GM12874 (cell line): ENCODE measurements around the gene FBXL17.

ENCODE experiments used
- TF ChIP-seq, protein P1 (sequence below): IDR thresholded peaks from 2 replicates; pipeline ENCODE4 v1.5.1; 2011; ENCODE audit warnings: low read depth, mild to moderate bottlenecking, control low read depth, low read length, moderate library complexity; ENCODE audit not compliant: insufficient read depth

Gene FBXL17

DNA sequence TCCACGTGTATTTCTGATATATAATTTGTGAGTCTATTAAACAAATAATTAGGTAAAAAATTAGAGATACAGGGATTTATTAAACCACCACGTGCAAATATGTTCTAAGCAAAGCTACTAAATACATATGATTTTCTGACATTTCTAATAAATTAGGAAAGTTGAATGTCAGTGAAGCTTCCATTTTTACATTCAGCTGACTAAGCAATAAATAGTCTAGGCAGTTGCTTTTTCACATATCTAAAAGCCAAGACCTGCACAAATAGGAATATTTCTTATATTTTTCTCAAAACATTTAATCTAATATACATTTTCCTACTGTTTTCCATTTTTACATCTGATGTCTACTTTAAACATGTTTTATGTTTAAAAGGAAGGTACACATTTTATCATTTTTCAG lies 388.6 kb downstream of the FBXL17 start:
- TF ChIP-seq, protein P1, sequence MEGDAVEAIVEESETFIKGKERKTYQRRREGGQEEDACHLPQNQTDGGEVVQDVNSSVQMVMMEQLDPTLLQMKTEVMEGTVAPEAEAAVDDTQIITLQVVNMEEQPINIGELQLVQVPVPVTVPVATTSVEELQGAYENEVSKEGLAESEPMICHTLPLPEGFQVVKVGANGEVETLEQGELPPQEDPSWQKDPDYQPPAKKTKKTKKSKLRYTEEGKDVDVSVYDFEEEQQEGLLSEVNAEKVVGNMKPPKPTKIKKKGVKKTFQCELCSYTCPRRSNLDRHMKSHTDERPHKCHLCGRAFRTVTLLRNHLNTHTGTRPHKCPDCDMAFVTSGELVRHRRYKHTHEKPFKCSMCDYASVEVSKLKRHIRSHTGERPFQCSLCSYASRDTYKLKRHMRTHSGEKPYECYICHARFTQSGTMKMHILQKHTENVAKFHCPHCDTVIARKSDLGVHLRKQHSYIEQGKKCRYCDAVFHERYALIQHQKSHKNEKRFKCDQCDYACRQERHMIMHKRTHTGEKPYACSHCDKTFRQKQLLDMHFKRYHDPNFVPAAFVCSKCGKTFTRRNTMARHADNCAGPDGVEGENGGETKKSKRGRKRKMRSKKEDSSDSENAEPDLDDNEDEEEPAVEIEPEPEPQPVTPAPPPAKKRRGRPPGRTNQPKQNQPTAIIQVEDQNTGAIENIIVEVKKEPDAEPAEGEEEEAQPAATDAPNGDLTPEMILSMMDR = no peak

DNA sequence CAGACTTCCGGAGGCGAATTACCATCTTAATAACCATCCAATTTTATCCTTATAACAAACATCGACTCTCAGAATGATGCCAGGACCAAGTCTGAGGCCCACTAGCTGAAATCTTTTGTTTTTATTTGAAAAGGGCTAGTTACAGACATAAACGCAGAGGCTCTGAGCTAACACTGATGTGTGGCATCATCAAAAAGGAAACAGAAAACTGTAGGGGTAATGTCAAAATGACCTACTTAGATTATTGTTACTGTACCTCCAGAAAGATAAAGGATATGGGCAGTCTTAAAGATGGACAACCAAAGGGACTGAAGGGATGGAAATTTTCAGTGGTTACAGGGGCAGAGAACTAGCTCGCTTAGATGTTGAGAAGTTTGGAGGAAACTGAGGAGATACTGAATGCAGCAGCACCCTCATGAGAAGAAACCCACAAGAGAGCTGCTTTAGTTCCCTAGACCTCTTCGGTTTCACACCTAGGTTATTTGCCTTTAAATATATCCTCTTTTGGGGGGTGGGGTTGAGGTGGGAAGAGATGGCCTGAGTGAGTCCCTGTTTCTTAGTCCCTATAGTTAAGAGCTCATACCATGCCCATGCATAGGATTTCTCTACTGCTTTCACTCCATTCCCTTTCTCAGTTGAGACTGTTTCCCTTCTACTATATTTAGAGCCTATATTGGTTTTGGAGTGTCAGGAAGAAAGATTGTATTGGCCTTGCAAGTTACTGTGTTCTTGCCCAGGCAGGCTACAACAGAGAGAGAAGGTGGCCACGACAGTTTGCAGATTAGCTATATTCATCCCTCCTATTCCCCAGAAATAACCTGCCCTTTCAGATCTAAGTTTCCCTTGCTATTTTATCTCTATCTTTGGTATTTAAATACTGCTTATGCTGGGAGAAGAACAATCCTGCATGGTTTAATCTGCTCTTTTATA lies 390.8 kb downstream of the FBXL17 start:
- TF ChIP-seq, protein P1 = no peak

DNA sequence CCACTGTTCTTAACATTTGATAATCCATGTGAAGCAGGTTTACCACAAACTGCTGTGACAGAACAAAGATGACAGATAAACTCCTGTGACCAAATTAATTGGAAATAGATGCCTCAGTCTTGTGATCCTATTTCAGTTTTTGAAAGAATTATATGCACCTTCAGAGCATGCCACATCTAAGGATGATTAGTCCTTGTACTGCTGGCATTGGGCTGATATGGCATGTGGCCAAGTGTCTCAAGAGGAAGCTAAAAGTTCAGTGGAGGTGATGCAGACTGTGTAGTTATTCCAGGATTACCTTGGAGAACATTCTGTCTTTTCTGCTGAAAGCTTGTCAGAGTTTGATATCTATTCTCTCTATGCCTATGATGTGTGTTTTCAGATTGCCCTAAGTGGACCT lies 396.8 kb downstream of the FBXL17 start:
- TF ChIP-seq, protein P1 = no peak

DNA sequence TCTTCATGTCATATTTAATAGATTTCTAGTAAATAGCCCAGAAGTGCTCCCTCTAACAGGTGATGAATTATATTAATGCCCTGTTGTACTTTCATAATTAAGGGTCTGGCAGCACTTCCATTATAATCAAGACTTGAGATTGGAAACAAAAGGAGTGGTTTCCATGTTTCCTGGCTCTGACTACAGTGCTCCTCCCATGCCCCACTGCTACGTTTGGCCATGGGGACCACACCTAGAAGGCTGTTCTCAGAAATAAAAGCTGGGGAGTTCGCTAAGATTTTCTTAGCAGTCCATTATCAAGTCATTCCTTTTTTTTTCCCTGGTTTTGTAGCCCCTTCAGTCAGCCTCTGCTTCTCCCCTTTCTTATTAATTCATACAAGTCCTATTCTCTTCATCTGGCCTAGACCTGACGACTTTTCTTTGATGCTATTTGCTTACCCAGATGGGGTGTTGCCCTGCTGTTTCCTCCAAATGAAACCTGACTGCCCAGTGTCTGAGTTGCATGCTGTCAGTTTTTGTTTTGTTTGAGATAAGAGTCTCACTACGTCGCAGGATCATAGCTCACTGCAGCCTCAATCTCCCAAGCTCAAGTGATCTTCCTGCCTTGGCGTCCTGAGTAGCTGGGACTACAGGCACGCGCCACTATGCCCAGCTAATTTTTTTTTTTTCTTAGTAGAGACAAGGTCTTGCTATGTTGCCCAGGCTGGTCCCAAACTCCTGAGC lies 399.0 kb downstream of the FBXL17 start:
- TF ChIP-seq, protein P1 = no peak

DNA sequence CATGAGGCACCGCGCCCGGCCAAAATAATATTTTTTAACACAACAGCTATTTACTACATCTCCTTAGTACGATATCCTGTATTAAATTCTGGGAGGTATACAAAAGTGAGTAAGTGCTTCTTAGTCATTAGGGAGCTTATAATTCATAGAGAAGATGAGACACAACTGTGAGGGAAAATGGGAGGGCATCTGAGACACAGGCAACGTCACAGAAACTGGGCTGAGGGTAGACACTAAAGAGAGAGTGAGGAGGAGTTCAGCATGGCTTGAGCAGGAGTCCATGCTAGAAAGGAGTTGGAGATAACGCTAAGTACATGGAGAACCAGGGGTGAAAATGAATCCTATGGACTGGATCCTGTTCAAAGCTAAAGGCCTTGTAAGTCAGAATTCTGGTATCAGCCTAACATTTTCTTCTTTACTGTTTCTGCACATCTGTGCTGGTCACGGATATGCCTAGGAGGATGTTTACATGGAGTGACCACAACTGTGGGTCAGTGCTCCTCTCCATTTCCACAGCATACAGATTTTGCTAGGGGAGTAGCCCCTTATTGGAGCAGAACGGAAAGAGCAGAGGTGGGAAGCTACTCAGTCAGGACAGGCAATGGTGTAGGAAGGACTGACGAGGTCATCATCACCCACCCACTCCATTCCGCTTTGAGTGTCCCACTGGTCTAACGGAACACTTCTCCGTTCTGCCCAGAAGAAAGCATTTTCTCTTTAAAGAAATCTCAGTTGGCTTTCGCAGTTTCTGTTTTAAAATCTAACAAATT lies 400.8 kb downstream of the FBXL17 start:
- TF ChIP-seq, protein P1 = no peak

DNA sequence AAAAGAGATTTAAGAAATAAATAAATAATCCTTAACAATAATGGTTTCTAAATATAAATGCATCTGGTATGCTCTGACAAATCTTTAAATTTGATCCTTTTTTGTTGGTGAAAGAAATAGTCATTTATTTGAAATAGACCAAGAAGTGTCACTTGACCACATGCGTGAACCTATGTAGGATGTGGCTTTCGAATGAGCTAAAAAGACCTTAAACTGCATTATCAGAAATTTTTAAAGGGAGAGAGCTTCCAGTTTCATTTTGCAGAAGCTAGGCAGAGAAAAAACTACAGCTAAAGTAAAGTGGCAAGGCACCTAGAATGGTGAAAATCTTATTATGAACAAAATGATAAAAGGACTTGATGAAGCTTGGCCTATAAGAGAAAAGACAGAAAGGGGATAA lies 402.0 kb downstream of the FBXL17 start:
- TF ChIP-seq, protein P1 = no peak

DNA sequence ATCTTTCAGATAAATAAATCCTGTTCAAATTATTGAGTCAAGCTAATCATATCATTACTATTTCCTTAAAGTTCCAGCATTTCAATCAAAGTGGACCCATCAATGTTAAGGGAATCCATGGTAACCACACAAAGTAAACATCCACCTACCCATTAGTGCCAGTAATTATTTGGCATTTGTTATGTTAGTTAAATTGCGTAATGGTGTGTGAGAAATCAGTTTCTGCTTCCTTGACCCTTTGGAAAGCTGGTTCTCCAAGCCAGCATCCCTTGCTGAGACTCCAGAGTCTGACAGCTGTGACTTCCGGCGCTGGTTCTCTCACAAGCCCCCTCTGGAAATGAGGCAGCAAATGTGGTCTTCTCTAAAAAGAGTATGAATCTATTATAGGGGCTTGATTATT lies 402.6 kb downstream of the FBXL17 start:
- TF ChIP-seq, protein P1 = no peak
